Body of pancreas (tissue), 4 donors: Measurements from ENCODE around the gene ZNF780A.

ENCODE experiments used
- POLR2A ChIP-seq, 3 donors: fragments of 450-650 bp; IDR thresholded peaks; one replicate each; pipeline ENCODE4 v1.6.1; 2016; ENCODE audit warnings: antibody characterized with exemption in 3 of 3, mild to moderate bottlenecking in 2 of 3
- TF ChIP-seq, protein P1 (sequence below), 7 experiments: fragments of 450-650 bp in 4 of 7; fragments of 200-600 bp in 3 of 7; sonication (generic) in 3 of 7; IDR thresholded peaks; one replicate each; pipeline ENCODE4 v1.5.1; 2016 to 2019; ENCODE audit warnings: antibody characterized with exemption in 7 of 7

DNA sequence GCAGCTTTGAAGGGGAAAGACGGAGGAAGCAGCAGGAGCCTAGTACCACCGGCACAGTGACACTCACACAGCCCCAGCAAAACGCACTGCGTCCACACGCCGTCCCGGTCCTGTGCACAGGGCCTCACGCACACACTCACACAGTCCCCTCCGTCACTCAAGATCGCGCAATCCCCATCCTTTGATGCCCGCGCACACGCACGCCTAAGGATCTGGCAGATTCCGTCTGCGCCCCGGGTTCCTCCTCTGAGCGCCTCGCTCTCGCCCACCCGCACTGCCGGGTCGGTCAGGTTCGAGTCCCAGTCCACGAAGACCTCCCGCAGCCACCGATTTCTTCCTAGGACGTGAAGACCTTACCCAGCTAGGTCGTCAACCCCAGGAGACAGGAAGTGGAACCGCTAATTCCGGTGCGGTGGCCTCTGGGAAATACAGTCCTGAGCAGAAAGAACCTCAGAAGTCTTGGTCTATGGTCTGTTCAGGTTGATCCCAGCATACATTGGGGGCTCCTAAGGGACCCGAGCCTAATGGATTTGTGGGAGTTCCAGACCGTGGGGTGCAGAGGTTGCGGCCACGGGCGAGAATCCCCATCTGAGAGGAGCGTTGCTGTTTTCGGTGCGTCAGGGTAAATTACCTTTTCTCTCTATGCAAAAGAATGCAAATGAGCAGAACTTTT, 34.8 kb downstream of the ZNF780A start, which contains the start of gene ZNF780B:
- peak in 2 of 3 donors; percentile 34 to 37 for TF ChIP-seq POLR2A (IDR thresholded peaks at IDR 0.05)
- TF ChIP-seq, protein P1, sequence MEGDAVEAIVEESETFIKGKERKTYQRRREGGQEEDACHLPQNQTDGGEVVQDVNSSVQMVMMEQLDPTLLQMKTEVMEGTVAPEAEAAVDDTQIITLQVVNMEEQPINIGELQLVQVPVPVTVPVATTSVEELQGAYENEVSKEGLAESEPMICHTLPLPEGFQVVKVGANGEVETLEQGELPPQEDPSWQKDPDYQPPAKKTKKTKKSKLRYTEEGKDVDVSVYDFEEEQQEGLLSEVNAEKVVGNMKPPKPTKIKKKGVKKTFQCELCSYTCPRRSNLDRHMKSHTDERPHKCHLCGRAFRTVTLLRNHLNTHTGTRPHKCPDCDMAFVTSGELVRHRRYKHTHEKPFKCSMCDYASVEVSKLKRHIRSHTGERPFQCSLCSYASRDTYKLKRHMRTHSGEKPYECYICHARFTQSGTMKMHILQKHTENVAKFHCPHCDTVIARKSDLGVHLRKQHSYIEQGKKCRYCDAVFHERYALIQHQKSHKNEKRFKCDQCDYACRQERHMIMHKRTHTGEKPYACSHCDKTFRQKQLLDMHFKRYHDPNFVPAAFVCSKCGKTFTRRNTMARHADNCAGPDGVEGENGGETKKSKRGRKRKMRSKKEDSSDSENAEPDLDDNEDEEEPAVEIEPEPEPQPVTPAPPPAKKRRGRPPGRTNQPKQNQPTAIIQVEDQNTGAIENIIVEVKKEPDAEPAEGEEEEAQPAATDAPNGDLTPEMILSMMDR (IDR thresholded peaks at IDR 0.05): no peak
